Neutrophil (primary cell): Measurements from ENCODE around the gene BIN1.

Source experiments
- H3K27ac ChIP-seq: fragments of 200-600 bp; sonication (generic); 2 replicates; pipeline ENCODE4 v1.5.1; 2016; ENCODE audit warnings: mild to moderate bottlenecking, moderate library complexity
- H3K27me3 ChIP-seq: fragments of 200-600 bp; sonication (generic); 2 replicates; pipeline ENCODE4 v1.6.0; 2016; ENCODE audit warnings: mild to moderate bottlenecking
- H3K36me3 ChIP-seq: fragments of 200-600 bp; sonication (generic); 2 replicates; pipeline ENCODE4 v1.5.1; 2017
- H3K4me1 ChIP-seq, 2 experiments: fragments of 200-600 bp in 1 of 2; sonication (generic) in 1 of 2; 1 replicate in 1 of 2; 2 replicates in 1 of 2; pipeline versions ENCODE4 v1.5.1 to v1.6.1; 2013 to 2016; ENCODE audit warnings: low read depth in 1 of 2, low read length in 1 of 2, mild to moderate bottlenecking in 1 of 2, moderate library complexity in 1 of 2; ENCODE audit not compliant: control insufficient read depth in 1 of 2, insufficient read depth in 1 of 2
- H3K4me3 ChIP-seq, 2 experiments: fragments of 200-600 bp in 1 of 2; sonication (generic) in 1 of 2; 1 replicate in 1 of 2; 2 replicates in 1 of 2; pipeline ENCODE4 v1.5.1; 2013 to 2016; ENCODE audit warnings: low read depth in 1 of 2, low read length in 1 of 2, mild to moderate bottlenecking in 1 of 2, moderate library complexity in 1 of 2
- H3K9me3 ChIP-seq: fragments of 200-600 bp; sonication (generic); 2 replicates; pipeline ENCODE4 v1.5.1; 2016
- CTCF ChIP-seq: fragments of 200-600 bp; sonication (generic); IDR thresholded peaks from 2 replicates; pipeline ENCODE4 v1.5.1; 2016; ENCODE audit warnings: antibody characterized with exemption

BIN1 gene

GRCh38 chr2:127087791-127088495, 19.0 kb downstream of the BIN1 start:
- TF ChIP-seq CTCF = no peak

GRCh38 chr2:127086990-127087790, 19.8 kb downstream of the BIN1 start:
- H3K4me1 ChIP-seq = peaks cover 6 to 7% of the 10 kb centered on the region in 2 experiments
- TF ChIP-seq CTCF = no peak
- H3K27ac ChIP-seq = no peak overlapping the region

More at GRCh38 chr2:127087791-127088495, 19.0 kb downstream of the BIN1 start:
- peaks cover 6 to 7% of the 10 kb centered on the region in 2 experiments for H3K4me1 ChIP-seq
- H3K4me3 ChIP-seq = no peak overlapping the region
- H3K27me3 ChIP-seq = peaks cover 67% of the 10 kb centered on the region
- no peak overlapping the region for H3K27ac ChIP-seq
- no peaks in the 10 kb centered on the region for H3K9me3 ChIP-seq
- no peaks in the 10 kb centered on the region for H3K36me3 ChIP-seq

GRCh38 chr2:127085317-127085681, 21.7 kb downstream of the BIN1 start:
- peaks cover 6 to 7% of the 10 kb centered on the region in 2 experiments for H3K4me1 ChIP-seq
- no peaks in the 10 kb centered on the region for H3K9me3 ChIP-seq
- TF ChIP-seq CTCF = no peak

More at GRCh38 chr2:127086990-127087790, 19.8 kb downstream of the BIN1 start:
- Histone ChIP-seq H3K9me3 (no peaks in the 10 kb centered on the region), H3K36me3 (no peaks in the 10 kb centered on the region), H3K27me3 (peaks cover 66% of the 10 kb centered on the region), H3K4me3 (no peak overlapping the region)

GRCh38 chr2:127084611-127085316, 22.2 kb downstream of the BIN1 start:
- no peak overlapping the region for H3K27ac ChIP-seq
- no peaks in the 10 kb centered on the region for H3K9me3 ChIP-seq
- H3K27me3 ChIP-seq = peaks cover 84% of the 10 kb centered on the region
- no peaks in the 10 kb centered on the region for H3K36me3 ChIP-seq
- no peak overlapping the region for H3K4me3 ChIP-seq
- peaks cover 6 to 7% of the 10 kb centered on the region in 2 experiments for H3K4me1 ChIP-seq
- no peak for TF ChIP-seq CTCF

More at GRCh38 chr2:127085317-127085681, 21.7 kb downstream of the BIN1 start:
- peaks cover 84% of the 10 kb centered on the region for H3K27me3 ChIP-seq
- no peak overlapping the region for H3K4me3 ChIP-seq
- no peaks in the 10 kb centered on the region for H3K36me3 ChIP-seq
- no peak overlapping the region for H3K27ac ChIP-seq

- H3K27ac ChIP-seq = no peak overlapping the region
- H3K27me3 ChIP-seq = peaks cover 83% of the 10 kb centered on the region
- no peaks in the 10 kb centered on the region for H3K36me3 ChIP-seq
- no peaks in the 10 kb centered on the region for H3K9me3 ChIP-seq
- TF ChIP-seq CTCF = no peak
- no peak overlapping the region for H3K4me3 ChIP-seq
- H3K4me1 ChIP-seq = peaks cover 6 to 7% of the 10 kb centered on the region in 2 experiments
Observed at GRCh38 chr2:127083819-127084503, 23.0 kb downstream of the BIN1 start.
